ENCODE results near the gene MAP2K2.

The MAP2K2 gene

GRCh38 chr19:4149518-4150288 is 25.8 kb upstream of the MAP2K2 start:
- ChIA-PET CTCF (interaction anchor here (0.7 to 1.1 kb wide), 3 partner anchors 9 to 180 kb away, joined by 3 to 4 read pairs (median 4); no protein-coding TSS in a partner anchor), POLR2A (interaction anchor here (0.6 to 1.1 kb wide), 3 partner anchors 10 to 31 kb away, joined by 3 read pairs; no protein-coding TSS in a partner anchor)
- TF ChIP-seq GLIS1 (tag by site-specific recombination; IDR thresholded peaks at IDR 0.05) (peak; percentile 95), PATZ1 (tag by site-specific recombination; IDR thresholded peaks at IDR 0.05) (no peak), ZBTB8A (tag by site-specific recombination; IDR thresholded peaks at IDR 0.05) (peak; percentile 43)

GRCh38 chr19:4144666-4145249 is 20.8 kb upstream of the MAP2K2 start:
- TF ChIP-seq ZEB2 (tag by site-specific recombination; IDR thresholded peaks at IDR 0.05) (no peak), ZNF16 (tag by site-specific recombination; IDR thresholded peaks at IDR 0.05; ENCODE audit: low read depth) (no peak), ZNF223 (tag by site-specific recombination; IDR thresholded peaks at IDR 0.05) (no peak), HOXC10 (CRISPR knock-in tag; IDR thresholded peaks at IDR 0.05) (no peak), YY2 (tag by site-specific recombination; IDR thresholded peaks at IDR 0.05) (no peak), TCF7L2 (IDR thresholded peaks at IDR 0.05; ENCODE audit: borderline replicate concordance, low read depth, low read length) (no peak), ZNF404 (tag by site-specific recombination; IDR thresholded peaks at IDR 0.05) (no peak), KLF17 (tag by site-specific recombination; IDR thresholded peaks at IDR 0.05) (peak; percentile 52; the same call in 1 of the 2 replicates), ZNF776 (tag by site-specific recombination; IDR thresholded peaks at IDR 0.05; ENCODE audit: borderline replicate concordance) (no peak), ZNF26 (tag by site-specific recombination; IDR thresholded peaks at IDR 0.05) (no peak), SETDB1 (IDR thresholded peaks at IDR 0.05; ENCODE audit: insufficient read length, low read length) (no peak), ZSCAN30 (tag by site-specific recombination; IDR thresholded peaks at IDR 0.05) (no peak), ZNF121 (tag by site-specific recombination; IDR thresholded peaks at IDR 0.05) (0 out of 2 replicates have a peak, but pooled peaks have one; percentile 6), ZNF280D (tag by site-specific recombination; IDR thresholded peaks at IDR 0.05) (no peak)
- H3K27ac ChIP-seq (ENCODE audit: extremely low read depth, low read depth, low read length), result no peak overlapping the region
- no peaks in the 10 kb centered on the region for H3K36me3 ChIP-seq (ENCODE audit: control insufficient read depth in 2 of 2, insufficient read depth in 1 of 2, low read length in 2 of 2)
- H3K9me3 ChIP-seq (ENCODE audit: control insufficient read depth, insufficient read depth, low read depth, low read length), result no peaks in the 10 kb centered on the region
- POLR2A ChIA-PET, result no interaction called here
- no peak overlapping the region for H3K4me3 ChIP-seq (ENCODE audit: low read depth, low read length)
- no peaks in the 10 kb centered on the region for H3K4me1 ChIP-seq (ENCODE audit: control insufficient read depth, insufficient read depth, low read length)
- CTCF ChIA-PET, result no interaction called here

More at GRCh38 chr19:4149518-4150288, 25.8 kb upstream of the MAP2K2 start:
- Histone ChIP-seq H3K4me3 (ENCODE audit: low read depth, low read length) (no peak overlapping the region), H3K4me1 (ENCODE audit: control insufficient read depth, insufficient read depth, low read length) (no peaks in the 10 kb centered on the region), H3K36me3 (ENCODE audit: control insufficient read depth in 2 of 2, insufficient read depth in 1 of 2, low read length in 2 of 2) (no peaks in the 10 kb centered on the region), H3K9me3 (ENCODE audit: control insufficient read depth, insufficient read depth, low read depth, low read length) (no peaks in the 10 kb centered on the region), H3K27ac (ENCODE audit: extremely low read depth, low read depth, low read length) (no peak overlapping the region)

Measured in HEK293 (cell line).